Right lobe of liver (tissue), 6 donors: Measurements from ENCODE around the gene KLC1. TPM values are rescaled to one million over a fixed set of nuclear protein-coding genes. Genes with fewer than 3 reads are reported as not detected.

ENCODE experiments used
- ATAC-seq, 4 donors: fragments of 200-7000 bp; cut with Tn5 transposase; one replicate each; pipeline ENCODE4 v1.9.1; 2020; ENCODE audit warnings: mild to moderate bottlenecking in 4 of 4, moderate library complexity in 4 of 4
- DNase-seq, 3 donors: peaks; one replicate each; pipeline ENCODE4 v3.0.0-alpha.2; 2020
- H3K27ac ChIP-seq, 3 donors: fragments of 200-600 bp; one replicate each; pipeline ENCODE4 v1.8.0; 2022
- H3K27me3 ChIP-seq, 2 donors: fragments of 200-600 bp; one replicate each; pipeline ENCODE4 v1.8.0; 2022
- H3K36me3 ChIP-seq, 4 donors: fragments of 200-600 bp; sonication (generic) in 1 of 4; one replicate each; pipeline versions ENCODE4 v1.5.1 to v1.8.0; 2017 to 2022; ENCODE audit warnings: control low read depth in 1 of 4
- H3K4me1 ChIP-seq, 4 donors: fragments of 200-600 bp; sonication (generic) in 1 of 4; one replicate each; pipeline versions ENCODE4 v1.5.1 to v1.8.0; 2017 to 2022; ENCODE audit warnings: control low read depth in 1 of 4
- H3K4me3 ChIP-seq, 3 donors: fragments of 200-600 bp; one replicate each; pipeline ENCODE4 v1.8.0; 2022
- H3K9me3 ChIP-seq, 4 donors: fragments of 200-600 bp; sonication (generic) in 1 of 4; one replicate each; pipeline versions ENCODE4 v1.5.1 to v1.8.0; 2017 to 2022; ENCODE audit warnings: control low read depth in 1 of 4
- CTCF ChIP-seq, 4 donors: fragments of 200-600 bp in 3 of 4; fragments of 450-650 bp in 1 of 4; IDR thresholded peaks; one replicate each; pipeline versions ENCODE4 v1.5.1 to v1.8.0; 2016 to 2022; ENCODE audit warnings: antibody characterized with exemption in 4 of 4, mild to moderate bottlenecking in 2 of 4
- POLR2A ChIP-seq: fragments of 450-650 bp; IDR thresholded peaks from one replicate; pipeline ENCODE4 v1.6.1; 2017; ENCODE audit warnings: antibody characterized with exemption, mild to moderate bottlenecking
- WGBS: methylation state at CpG from one replicate; pipeline ENCODE4 v1.1.6; 2018; ENCODE audit warnings: low coverage, low lambda C conversion rate; ENCODE audit not compliant: insufficient coverage; ENCODE audit errors: missing lambda C conversion rate; 5-methylcytosine and 5-hydroxymethylcytosine counted together
- intact Hi-C, 2 donors: fragments of 100-400 bp; cut with DNase I; formaldehyde crosslinking; loops; one replicate each; pipeline versions ENCODE4 v1.11.2 to v1.14.1; 2022
- total RNA-seq, 6 experiments: library from RNA; depleted of rRNA in 2 of 6; stranded (reverse); fragments of >200 nt in 2 of 6; fragmentation: NEBNext Ultra II Directional in 3 of 6; extraction: Animal tissue kit (Norgen Biotek cat#: 25700) in 3 of 6; gene quantifications; one replicate each; pipeline versions ENCODE4 v1.1.0 to v1.2.4, GENCODE V29; 2016 to 2023
- donor health status: DM: no; HTN: yes; CAD: no.
- donor health status: DM: no; HTN: no; CAD: no.
- donor health status: DM: no; HTN: no; CAD: no.
- donor health status: DM: no; HTN: yes; CAD: no.
- donor health status: DM: no; HTN: yes; CAD: no.

Gene KLC1
- total RNA-seq, 6 experiments from 2014 or later, result 45.8 to 78.9 (median 58.0) TPM

GRCh38 chr14:103685276-103686211 is 56.5 kb downstream of the KLC1 start:
- peaks cover 16 to 73% (median 26%) of the 10 kb centered on the region in 4 donors for H3K36me3 ChIP-seq
- no peaks in the 10 kb centered on the region for H3K4me1 ChIP-seq
- intact Hi-C loops, result no loop called here
- H3K27ac ChIP-seq, result no peak overlapping the region
- 90% methylated on average over 11 of the region's 23 CpGs for WGBS
- no peak for ATAC-seq
- TF ChIP-seq POLR2A (no peak), CTCF (IDR thresholded peaks at IDR 0.05) (no peak)
- no peak overlapping the region for H3K4me3 ChIP-seq
- DNase-seq, result no peak
- H3K9me3 ChIP-seq, result no peaks in the 10 kb centered on the region
- no peaks in the 10 kb centered on the region for H3K27me3 ChIP-seq

- ATAC-seq, result peak; percentile 50 to 72 (median 54)
- 67% methylated on average over 18 of the region's 19 CpGs for WGBS
Measured at GRCh38 chr14:103686831-103687485, 57.9 kb downstream of the KLC1 start.

GRCh38 chr14:103687712-103688111 is 58.7 kb downstream of the KLC1 start:
- Histone ChIP-seq H3K36me3 (peaks cover 8 to 56% (median 20%) of the 10 kb centered on the region in 4 donors), H3K9me3 (no peaks in the 10 kb centered on the region), H3K4me3 (no peak overlapping the region), H3K4me1 (no peaks in the 10 kb centered on the region), H3K27me3 (no peaks in the 10 kb centered on the region), H3K27ac (no peak overlapping the region)
- 80% methylated on average over 3 of the region's 4 CpGs for WGBS
- intact Hi-C loops, result no loop called here
- no peak for TF ChIP-seq POLR2A
- TF ChIP-seq CTCF (IDR thresholded peaks at IDR 0.05), result no peak
- ATAC-seq (no peak), DNase-seq (no peak)

More at GRCh38 chr14:103686831-103687485, 57.9 kb downstream of the KLC1 start:
- no peaks in the 10 kb centered on the region for H3K4me1 ChIP-seq
- no peak overlapping the region for H3K27ac ChIP-seq
- intact Hi-C loops, result no loop called here
- DNase-seq, result no peak
- no peak overlapping the region for H3K4me3 ChIP-seq
- peaks cover 9 to 58% (median 21%) of the 10 kb centered on the region in 4 donors for H3K36me3 ChIP-seq
- no peaks in the 10 kb centered on the region for H3K9me3 ChIP-seq
- no peak for TF ChIP-seq CTCF (IDR thresholded peaks at IDR 0.05)
- TF ChIP-seq POLR2A, result no peak
- no peaks in the 10 kb centered on the region for H3K27me3 ChIP-seq

GRCh38 chr14:103688441-103688840 is 59.4 kb downstream of the KLC1 start:
- intact Hi-C loops, result no loop called here
- TF ChIP-seq POLR2A (no peak), CTCF (IDR thresholded peaks at IDR 0.05) (no peak)
- Histone ChIP-seq H3K27ac (no peak overlapping the region), H3K36me3 (peaks cover under 1 to 56% (median 23%) of the 10 kb centered on the region in 4 donors), H3K9me3 (no peaks in the 10 kb centered on the region), H3K4me3 (no peak overlapping the region), H3K4me1 (no peaks in the 10 kb centered on the region), H3K27me3 (no peaks in the 10 kb centered on the region)
- 75% methylated on average over 2 of the region's 5 CpGs for WGBS
- ATAC-seq, result no peak
- DNase-seq, result no peak
